ENCODE data around the gene NKD2.

- TF ChIP-seq CTCF (IDR thresholded peaks at IDR 0.05) (no peak), ZFX (IDR thresholded peaks at IDR 0.05; ENCODE audit: borderline replicate concordance) (no peak)
Measured at GRCh38 chr5:981456-981855, 27.1 kb upstream of the NKD2 start.
